Mammary epithelial cell (primary cell): Measurements from ENCODE around the gene CLCF1.

Experiments used
- CTCF ChIP-seq, 2 donors: IDR thresholded peaks in 1 of 2; conservative IDR thresholded peaks in 1 of 2; 2 replicates each; pipeline ENCODE4 v1.5.1; 2011 to 2012; ENCODE audit warnings: inconsistent platforms in 2 of 2, low read length in 2 of 2, mild to moderate bottlenecking in 2 of 2, control low read depth in 1 of 2, low read depth in 1 of 2; ENCODE audit not compliant: insufficient read depth in 1 of 2; ENCODE audit errors: extremely low read depth in 1 of 2
- EZH2 ChIP-seq: IDR thresholded peaks from 2 replicates; pipeline ENCODE4 v1.6.1; 2012; ENCODE audit warnings: low read length, inconsistent platforms, borderline replicate concordance

- TF ChIP-seq CTCF (conservative IDR thresholded peaks at IDR 0.05 in 1 of 2, IDR thresholded peaks at IDR 0.05 in 1 of 2; ENCODE audit: extremely low read depth in 1 of 2, insufficient read depth in 1 of 2, low read depth in 1 of 2, low read length in 2 of 2), result no peak
- no peak for TF ChIP-seq EZH2
Measured at GRCh38 chr11:67349036-67349435, 24.4 kb downstream of the CLCF1 start.
